Stimulated activated CD8-positive, alpha-beta memory T cell treated with anti-CD3 and anti-CD28 coated beads, Interleukin-4, amount 100 ng/mL, for 24 hours (primary cell): ENCODE measurements around the gene WRNIP1.
"Not testable (repeated sequence)": the region's sequence is repeated elsewhere in the genome, so short reads cannot be mapped to it uniquely, and the experiment has no call there.

Experiments
- DNase-seq: peaks from one replicate; pipeline ENCODE4 v3.0.0-alpha.2; 2020; ENCODE audit warnings: low read depth

Gene WRNIP1

DNA sequence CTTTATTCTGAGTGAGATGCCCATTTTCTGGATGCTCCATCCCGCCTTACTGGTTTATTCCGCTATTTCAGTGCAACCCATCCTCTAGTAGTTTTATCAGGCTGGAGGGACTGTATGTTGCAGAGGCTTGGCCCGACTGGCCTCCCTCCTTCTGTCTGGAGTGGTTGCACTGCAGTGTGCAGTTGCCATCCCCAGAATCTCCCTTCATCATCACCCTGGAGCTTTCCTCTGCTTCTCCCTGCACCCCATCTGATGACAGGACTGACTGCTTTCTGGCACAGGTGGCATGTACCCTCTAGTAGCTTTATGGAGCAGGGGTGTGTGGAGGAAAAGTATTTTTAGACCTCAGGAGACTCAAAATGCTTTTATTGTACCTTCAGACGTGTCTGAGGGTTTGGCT is 21.1 kb downstream of the WRNIP1 start:
- DNase-seq: no peak

DNA sequence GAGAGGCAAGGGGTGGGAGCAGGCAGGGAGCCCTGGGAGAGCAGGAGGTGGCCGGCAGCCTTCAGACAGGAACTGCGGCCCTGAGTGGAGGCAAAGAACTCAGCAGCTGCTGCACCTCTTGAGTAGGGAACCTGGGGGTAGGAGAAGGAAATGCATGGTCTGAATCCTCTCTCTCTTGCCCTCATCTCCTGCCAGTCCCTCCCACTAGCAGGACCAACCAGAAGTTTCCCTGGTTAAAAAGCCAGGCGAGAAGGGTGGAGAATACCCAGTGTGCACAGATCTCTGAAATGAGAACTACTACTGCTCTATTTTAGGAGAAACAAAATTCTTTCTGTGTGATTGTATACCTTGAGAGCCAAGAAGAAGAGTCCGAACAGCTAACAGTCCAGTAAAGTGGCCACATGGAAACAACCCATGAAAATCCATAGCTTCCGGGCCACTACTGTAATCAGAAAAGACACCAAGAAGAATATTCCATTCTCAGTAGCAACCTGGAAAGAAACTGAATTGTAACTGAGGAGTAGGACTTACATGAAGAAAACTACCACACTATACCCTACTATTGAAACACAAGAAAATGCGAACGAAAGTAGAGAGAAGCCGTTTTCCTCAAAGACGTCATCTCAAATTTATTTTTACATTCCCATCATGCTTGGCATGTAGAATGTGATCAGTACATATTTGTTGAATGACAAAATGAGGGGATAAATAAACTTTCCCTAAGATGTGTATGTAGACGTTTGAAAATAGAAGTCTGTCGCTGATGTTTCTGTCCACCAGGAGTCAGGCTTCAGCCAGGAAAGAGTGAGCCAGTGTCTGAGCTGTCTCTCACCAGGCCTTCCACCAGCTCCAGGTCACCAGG is 25.6 kb downstream of the WRNIP1 start:
- peak; percentile 37 for DNase-seq

DNA sequence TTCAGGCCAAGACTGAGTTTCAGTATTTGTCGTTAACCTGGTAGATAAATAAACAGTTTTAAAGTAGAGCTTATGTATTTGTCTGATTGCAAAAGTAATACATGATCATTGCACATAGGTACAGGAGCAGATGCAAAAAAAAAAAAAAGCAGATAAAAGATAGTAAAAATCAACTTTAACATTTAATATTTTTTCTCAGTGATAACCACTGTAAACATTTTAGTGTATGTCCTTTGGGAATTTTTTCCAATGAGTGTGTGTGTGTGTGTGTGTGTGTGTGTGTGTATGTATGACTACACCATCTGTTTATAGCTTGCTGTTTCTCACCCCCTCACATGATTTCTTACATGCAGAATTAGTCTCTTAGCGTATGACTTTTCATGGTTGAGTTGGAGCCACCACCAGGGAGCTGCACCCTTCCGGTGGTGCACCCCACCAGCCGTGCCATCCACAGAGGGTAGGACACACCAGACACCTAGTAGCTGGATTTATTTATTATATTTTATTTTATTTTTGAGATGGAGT is 26.3 kb downstream of the WRNIP1 start:
- DNase-seq: no peak

DNA sequence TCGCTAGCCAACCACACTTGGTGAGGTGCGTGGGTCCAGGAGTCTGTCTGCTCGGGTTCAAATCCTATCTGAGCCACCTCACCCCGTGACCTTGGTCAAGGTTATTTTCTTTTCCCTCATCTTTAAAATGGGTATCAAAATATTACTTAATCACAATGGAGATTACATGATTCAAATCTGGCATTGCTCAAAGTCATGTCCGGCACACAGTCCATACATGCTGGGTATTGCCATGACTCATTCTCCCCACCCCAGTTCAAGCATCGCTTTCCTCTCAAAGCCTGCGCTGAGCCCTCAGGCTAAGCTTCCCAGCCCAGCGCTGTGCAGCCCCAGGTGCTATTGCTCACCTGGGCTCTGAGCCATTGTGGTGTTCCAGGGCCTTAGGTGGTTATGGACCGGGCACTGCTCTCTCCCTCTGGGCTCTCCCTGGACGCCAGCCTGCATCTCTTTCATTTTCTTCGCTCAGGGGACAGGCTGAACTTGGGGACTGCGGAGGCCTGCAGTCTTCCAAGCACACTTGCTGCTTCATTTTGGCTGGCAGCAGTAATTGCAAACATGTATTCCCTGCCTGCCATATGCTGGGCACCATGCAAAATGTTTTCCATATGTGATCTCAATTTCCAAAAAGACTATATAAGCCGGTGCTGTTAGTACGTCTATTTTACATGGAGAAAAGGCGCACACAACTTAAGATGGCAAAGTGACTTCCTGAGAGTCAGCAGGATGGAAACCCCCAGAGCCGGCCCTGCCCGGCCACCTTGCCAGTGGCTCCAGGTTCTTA is 27.3 kb downstream of the WRNIP1 start:
- no peak for DNase-seq

DNA sequence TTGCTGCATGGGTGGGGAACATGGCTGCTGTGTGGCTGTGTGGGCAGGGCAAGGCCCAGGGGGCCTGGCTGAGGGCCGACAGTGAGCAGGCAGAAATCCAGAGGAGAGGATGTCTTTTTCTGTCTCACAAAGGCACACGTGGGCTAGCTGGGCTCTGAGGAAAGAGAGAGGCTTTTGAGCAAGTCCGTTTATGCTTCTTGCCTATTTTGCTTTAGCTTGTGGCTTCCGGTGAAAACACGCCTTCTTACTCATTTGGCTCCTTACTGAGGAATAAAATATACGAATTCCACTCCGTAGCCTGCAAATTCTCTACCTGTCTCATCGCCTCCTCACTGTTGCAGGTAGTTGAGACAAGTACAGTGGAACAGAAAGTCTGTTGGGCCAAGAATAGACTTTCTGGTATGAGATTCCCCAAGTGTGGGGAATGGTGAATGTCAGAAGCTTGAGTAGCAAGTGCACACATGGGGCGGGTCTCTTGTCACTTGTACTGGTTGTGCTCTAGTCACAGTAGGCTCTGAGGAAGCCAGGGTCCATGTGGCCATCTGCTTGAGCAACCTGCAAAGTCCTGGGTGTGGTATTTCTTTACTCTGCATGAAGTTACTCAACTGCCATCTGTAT is 28.4 kb downstream of the WRNIP1 start:
- no peak for DNase-seq

DNA sequence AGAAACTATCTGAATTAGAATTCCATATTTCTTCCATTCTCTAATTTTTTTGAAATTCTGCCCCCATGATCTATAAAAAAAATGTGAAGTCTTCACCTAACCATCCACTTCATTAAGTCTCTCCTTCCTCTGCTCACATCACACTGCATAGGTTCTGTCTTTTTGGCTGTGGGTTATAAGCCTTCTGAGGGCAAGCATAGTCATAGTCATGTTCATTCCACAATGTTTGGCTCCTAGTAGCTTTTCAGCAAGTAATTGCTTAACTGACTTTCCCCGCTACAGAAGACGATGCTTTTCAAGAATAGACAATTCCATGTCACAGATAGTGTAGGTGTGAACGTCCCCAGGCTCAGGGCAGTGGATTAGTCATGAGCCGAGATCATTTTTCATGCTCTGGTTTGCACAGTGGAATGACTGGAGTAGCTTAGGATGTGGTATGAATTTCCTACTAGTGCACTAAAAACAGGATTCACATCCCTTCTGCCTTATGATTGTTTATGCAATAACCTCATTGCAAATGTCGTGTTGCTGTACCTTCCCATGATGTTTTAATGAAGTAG is 29.1 kb downstream of the WRNIP1 start:
- no peak for DNase-seq

DNA sequence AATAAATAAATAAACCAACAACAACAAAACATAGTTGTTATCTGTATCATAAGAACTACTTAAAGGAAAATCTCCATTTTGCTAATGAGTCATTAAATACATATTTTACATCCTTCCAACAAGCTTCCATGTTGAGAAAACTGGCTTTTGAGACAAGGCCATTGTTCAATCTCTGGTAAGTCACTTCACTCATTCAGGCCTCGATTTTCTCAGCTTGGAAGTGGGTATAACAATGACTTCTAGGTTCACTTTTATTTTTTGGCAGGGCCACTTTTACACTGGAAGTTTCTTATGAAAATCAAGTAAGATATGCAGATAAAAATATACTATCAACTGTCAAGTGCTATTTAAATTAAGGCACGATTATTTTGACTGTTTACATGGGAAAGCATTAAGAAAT is 30.0 kb downstream of the WRNIP1 start:
- no peak for DNase-seq

DNA sequence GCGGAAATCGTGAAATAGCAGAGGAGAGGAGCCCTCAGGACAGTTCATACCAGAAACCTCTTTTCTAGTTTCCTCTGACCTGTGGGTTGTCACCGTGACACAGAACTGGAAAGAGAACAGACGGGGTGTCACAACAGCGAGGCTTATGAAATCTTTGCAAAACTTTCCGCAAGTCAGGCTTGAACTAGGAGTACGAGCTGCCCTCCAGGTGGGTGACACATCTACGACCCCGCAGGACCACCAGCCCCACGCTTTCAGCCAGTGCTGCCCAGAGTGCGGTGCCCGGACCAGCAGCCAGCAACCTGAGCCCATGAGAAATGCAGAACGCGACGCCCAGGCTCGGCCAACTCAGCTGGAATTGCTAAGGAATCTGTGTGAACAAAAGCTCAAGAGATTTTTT is 30.8 kb downstream of the WRNIP1 start:
- no peak for DNase-seq

DNA sequence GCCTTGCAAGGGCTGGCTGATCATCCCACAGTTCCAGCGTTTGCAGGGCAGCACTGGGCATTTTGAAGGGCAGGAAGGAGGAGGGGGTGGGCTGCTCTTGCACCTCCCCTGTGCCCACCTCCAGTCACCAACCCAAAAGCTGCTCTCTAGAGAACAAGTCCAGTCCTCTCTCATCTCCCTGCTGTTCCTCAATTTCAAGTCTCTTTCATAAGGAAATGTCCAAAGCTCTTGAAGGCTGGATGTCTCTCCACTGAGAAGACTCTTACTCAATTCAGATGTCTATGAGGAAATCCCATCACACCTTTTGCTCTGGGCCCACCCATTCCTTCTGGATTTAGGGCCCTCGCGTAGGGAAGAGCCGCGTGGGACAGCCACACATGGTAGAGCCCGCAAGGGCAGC is 31.7 kb downstream of the WRNIP1 start:
- DNase-seq: no peak

DNA sequence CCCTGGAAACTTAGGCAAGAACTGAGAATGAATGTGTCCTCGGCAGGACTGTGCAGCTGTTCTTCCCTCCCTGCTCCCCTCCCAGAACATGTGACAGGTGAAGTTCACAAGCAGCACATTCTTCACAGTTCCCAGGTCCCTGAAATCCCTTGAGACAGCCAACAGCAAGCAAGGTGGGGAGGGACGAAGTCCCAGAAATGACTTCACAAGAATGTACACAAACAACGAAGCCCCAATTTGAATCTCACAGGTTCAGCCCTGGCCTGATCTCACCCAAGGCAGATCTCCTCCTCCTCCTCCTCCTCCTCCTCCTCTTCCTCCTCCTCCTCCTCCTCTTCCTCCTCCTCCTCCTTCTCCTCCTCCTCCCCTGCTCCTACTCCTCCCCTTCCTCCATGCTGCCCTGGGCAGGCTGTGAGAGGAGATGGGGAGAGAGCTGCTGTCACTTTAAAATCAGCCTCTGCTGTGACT is 32.4 kb downstream of the WRNIP1 start:
- DNase-seq: no peak

DNA sequence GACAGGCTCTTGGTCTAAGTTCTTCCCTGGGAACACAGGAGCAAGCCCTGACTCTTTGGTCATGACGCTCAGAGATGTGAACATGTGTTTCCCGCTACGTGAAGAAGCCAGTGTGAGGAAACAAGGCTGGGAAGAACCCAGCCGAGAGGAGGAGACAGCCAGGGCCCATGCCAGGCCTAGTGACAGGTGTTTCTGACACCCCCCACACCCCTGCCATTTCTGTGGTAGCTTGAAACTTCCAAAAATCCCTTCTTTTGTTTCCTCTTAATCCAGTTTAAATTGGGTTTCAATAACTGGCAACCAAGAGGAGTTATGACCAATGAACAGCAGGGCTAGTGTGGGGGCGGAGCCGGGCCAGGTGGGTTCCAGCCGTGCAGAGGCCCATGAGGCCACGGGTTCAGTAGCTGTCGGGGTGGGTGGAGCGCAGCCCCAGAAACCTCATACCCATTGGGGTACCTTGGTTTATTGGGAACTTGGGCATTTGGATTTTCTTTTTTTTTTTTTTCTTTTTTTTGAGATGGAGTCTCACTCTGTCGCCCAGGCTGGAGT is 33.5 kb downstream of the WRNIP1 start:
- no peak for DNase-seq

DNA sequence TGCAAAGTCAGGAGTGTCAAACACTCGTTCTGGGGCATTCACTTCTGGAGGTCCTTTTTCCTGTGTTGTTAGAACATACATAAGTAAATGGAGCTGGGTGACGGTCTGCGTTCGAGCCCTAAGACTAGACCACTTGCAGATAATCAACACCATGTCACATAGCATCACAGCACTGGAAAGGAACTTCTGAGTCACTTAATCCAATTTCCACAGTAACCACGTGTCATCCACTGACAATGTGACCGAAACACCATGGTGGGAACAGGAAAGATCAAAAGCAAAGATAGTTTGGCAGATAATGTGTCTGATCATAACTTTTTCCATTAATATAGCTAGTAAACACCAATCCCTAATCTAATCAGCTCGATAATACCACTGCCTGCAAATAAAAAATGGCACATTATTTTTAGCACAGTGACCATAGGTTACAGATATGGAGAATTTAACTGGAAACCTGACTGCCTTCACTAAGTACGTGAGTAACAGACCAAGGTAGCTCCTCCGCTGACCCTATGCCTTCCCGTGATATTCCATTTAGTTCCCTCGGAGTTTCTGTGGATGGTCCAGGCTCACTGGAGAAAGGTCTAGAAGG is 34.8 kb downstream of the WRNIP1 start:
- no peak for DNase-seq

DNA sequence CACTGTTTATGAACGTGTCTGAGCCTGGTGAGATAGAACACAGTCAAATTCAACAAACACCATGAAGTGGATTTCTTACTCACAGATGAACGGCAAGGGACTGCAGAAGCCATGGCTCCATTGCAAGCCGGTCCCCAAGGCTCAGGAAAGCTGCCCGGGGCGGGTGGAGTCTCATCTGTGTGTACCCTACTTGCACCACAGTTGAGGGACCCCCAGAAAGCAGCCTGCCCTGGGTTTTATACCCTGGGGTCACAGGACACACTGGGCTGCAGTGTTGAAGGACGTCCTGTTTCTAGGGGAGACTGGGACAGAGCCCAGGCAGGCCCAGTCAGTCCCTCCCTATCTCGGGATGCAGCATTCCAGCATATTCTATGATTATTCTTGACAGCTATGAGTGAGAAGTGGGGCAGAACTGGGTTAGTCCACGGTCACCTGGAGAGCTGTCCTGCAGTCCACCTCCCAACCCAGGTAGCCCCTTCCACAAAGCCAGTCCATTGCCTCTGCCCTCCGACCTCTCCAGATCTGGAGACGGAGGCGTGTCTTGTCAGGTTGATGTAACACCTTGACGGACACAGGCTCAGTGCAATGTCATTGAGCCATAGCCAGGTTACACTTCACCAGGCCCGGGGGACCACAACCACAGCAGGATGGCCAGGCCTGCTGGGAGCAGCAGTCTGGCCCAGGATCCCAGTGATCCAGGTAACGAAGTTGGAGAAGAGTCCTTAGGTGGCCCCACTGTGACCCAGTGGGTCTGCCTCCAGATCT is 35.5 kb downstream of the WRNIP1 start:
- no peak for DNase-seq

DNA sequence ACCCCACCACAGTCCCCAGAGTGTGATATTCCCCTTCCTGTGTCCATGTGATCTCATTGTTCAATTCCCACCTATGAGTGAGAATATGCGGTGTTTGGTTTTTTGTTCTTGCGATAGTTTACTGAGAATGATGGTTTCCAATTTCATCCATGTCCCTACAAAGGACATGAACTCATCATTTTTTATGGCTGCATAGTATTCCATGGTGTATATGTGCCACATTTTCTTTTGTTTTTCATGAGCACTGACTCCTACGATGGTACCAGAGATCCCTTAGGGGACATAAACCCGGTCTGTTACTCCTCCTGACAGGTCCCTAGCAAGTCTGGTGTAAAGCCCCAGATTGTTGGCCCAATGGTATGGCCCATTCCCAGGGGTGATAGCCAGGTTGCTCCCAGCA is 36.5 kb downstream of the WRNIP1 start:
- not testable (repeated sequence) for DNase-seq

DNA sequence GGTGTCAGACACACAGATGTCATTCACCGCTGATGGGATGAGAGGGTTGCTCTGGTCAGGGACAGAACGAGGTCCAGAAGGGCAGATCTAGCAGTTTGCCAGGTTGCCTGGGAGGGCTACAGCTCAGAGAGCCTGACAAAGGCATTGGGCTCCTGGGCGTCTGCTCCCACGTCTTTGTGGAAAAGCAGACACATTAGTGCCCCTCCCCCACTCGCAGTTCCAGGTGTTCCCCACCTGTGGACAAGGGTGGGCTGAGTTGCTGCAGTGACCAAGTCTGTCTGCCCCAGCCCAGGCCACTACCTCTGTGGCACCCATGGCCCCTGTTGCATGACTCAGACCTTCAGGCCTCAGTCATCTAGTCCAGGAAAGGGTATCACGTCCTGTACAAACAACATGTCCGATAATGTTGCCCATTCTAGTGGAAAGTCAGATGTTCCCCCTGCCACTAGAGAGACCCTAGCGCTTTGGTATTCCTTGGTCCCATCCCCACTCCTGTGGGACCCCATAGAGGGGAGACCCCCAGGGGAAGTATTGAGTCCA is 37.4 kb downstream of the WRNIP1 start:
- no peak for DNase-seq

DNA sequence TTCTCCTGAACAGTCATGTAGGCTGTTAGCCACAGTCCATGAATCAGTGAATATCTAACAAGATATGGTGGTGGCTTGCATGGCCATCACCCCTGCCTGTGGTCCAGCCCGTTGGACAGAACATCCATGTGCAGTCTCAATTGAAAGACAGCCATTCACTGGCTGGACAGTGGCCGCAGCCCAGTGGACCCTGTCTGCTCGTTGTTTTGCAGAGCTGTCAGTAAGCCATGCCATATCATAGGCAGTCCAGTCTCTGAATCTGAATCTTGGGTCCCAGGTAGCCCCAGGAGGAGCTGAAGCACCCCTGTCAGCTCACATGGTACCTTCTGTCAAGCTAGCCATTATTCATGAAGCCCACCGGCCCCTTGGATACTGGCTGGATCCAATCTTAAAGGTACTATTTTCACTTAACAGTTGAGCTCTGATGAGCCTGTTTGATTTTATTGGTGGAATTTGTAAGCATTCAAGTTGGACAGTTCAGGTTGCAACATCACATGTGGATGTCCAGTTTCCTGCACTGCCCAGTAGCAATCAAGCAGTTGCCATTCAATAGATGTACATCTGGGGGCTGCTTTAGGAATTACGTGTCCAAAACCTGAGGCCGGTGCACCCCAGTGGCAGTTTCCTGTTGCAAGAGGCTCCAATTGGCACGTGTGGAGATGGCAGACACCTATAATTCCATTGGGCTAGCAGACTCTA is 38.7 kb downstream of the WRNIP1 start:
- DNase-seq: no peak

DNA sequence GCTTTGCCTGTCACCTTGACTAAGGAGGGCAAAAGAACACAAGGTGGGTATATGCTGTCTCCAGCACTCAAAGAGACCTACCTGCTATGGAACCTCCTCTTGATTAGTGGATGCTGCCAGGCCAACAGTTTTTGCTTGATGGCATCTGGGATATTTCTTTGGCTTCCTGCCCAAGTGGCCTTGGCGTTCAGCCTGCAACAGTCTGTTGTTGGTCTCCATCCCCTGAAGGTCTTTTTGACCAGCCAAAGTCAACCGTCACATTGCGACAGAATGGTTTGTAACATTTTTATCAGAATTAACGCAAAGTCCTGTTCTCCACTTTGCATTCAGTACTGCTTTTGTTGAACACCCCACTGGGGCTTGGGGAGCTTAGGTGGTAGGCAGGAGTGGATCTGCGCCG is 39.3 kb downstream of the WRNIP1 start:
- no peak for DNase-seq

DNA sequence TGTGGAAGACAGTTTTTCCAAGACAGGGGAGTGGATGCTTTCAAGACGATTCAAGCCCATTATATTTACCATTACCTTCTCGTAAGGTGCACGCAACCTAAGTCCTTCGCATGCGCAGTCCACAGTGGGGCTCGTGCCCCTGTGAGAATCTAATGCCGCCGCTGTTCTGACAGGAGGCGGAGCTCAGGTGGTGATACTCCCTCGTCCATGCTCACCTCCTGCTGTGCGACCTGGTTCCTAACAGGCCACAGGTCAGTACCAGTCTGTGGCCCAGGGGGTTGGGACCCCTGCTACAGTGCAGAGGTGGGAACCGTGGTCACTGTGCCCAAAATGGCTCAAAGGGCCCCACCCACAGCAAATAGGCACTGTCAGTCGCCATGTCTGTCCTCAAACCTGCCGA is 39.8 kb downstream of the WRNIP1 start:
- no peak for DNase-seq

DNA sequence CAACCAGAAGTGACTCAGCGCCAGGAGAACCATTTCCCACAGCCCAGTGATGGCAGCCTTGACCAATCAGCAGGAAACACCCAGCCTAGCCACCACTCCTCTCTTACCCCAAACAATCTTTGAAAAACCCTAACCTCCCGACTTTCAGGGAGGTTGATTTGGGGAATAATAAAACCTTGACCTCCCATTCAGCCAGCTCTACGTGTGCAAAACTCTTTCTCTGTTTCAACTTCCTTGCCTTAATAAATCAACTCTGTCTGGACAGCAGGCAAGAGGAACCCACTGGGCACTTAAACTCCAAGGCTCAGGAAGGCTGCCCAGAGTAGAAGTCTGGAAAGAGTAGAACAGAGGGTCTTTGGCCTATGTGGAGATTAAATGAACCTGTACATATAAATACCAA is 41.5 kb downstream of the WRNIP1 start:
- no peak for DNase-seq
